ENCODE measurements around the gene SYS1.

DNA sequence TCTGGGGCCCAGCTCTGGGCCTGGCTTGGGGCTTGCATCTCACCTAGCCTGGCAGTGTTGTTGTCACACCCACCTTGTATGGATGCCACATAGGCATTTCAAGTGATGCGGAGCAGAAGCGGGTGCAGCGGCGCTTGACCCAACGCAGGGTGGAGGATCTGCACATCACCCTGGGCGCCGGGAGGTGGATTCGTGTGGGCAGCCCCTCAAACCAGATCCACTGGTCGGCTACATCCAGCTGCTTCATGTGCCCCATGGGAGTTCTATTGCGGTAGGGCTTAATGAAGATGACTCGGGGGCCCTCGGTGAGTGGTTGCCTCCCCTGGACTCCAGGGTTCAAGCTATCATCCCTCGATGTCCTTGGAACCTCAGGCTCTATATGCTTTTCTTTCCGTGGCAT lies 12.0 kb downstream of the SYS1 start:
- TF ChIP-seq, protein P1, sequence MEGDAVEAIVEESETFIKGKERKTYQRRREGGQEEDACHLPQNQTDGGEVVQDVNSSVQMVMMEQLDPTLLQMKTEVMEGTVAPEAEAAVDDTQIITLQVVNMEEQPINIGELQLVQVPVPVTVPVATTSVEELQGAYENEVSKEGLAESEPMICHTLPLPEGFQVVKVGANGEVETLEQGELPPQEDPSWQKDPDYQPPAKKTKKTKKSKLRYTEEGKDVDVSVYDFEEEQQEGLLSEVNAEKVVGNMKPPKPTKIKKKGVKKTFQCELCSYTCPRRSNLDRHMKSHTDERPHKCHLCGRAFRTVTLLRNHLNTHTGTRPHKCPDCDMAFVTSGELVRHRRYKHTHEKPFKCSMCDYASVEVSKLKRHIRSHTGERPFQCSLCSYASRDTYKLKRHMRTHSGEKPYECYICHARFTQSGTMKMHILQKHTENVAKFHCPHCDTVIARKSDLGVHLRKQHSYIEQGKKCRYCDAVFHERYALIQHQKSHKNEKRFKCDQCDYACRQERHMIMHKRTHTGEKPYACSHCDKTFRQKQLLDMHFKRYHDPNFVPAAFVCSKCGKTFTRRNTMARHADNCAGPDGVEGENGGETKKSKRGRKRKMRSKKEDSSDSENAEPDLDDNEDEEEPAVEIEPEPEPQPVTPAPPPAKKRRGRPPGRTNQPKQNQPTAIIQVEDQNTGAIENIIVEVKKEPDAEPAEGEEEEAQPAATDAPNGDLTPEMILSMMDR (IDR thresholded peaks at IDR 0.05; ENCODE audit: control extremely low read depth in 1 of 3, insufficient read depth in 1 of 3, low read depth in 1 of 3, low read length in 3 of 3): no peak
- no peak for TF ChIP-seq CREB1 (IDR thresholded peaks at IDR 0.05)
- no peak for TF ChIP-seq POLR2A (IDR thresholded peaks at IDR 0.05; ENCODE audit: control extremely low read depth in 1 of 2, low read depth in 2 of 2, low read length in 2 of 2)

All from H1 (cell line).